Stimulated activated memory B cell treated with anti-CD40 and anti-IgM and Interleukin-4, amounts not matched to agents 10 μg/mL and 1 μg/mL and 100 μg/mL, for 72 hours (primary cell): ENCODE results near the gene CLEC11A.
A peak's percentile ranks its signal among the peaks of the same experiment; 100 is the strongest.

Source experiments
- ATAC-seq: fragments of 150-1000 bp; cut with Tn5 transposase; 2 replicates; pipeline ENCODE4 v1.10.0; 2021
- H3K27ac Mint-ChIP-seq: one replicate; pipeline ENCODE4 v1.8.0; 2022; ENCODE audit warnings: mild to moderate bottlenecking, mixed read lengths
- H3K27me3 Mint-ChIP-seq: one replicate; pipeline ENCODE4 v1.8.0; 2022; ENCODE audit warnings: mixed read lengths
- H3K36me3 Mint-ChIP-seq: one replicate; pipeline ENCODE4 v1.8.0; 2022; ENCODE audit warnings: mixed read lengths
- H3K4me1 Mint-ChIP-seq: one replicate; pipeline ENCODE4 v1.8.0; 2022; ENCODE audit warnings: mixed read lengths
- H3K4me3 Mint-ChIP-seq: one replicate; pipeline ENCODE4 v1.8.0; 2022; ENCODE audit warnings: mild to moderate bottlenecking, moderate library complexity, mixed read lengths
- H3K9me3 Mint-ChIP-seq: one replicate; pipeline ENCODE4 v1.8.0; 2022; ENCODE audit warnings: mixed read lengths

CLEC11A gene

GRCh38 chr19:50701367-50701985 is 21.7 kb upstream of the CLEC11A start:
- Mint-ChIP-seq H3K27ac (no peak overlapping the region), H3K36me3 (no peaks in the 10 kb centered on the region), H3K27me3 (peaks cover 58% of the 10 kb centered on the region), H3K4me1 (no peaks in the 10 kb centered on the region), H3K9me3 (peaks cover 6% of the 10 kb centered on the region), H3K4me3 (no peak overlapping the region)
- no peak for ATAC-seq

GRCh38 chr19:50702158-50702870 is 20.9 kb upstream of the CLEC11A start:
- Mint-ChIP-seq H3K36me3 (no peaks in the 10 kb centered on the region), H3K27ac (no peak overlapping the region), H3K4me3 (no peak overlapping the region), H3K9me3 (peaks cover 9% of the 10 kb centered on the region), H3K27me3 (peaks cover 60% of the 10 kb centered on the region), H3K4me1 (no peaks in the 10 kb centered on the region)
- ATAC-seq, result no peak

- Mint-ChIP-seq H3K9me3 (peaks cover 12% of the 10 kb centered on the region), H3K4me3 (no peak overlapping the region), H3K27ac (no peak overlapping the region), H3K27me3 (peaks cover 68% of the 10 kb centered on the region), H3K4me1 (no peaks in the 10 kb centered on the region), H3K36me3 (no peaks in the 10 kb centered on the region)
- no peak for ATAC-seq
Measured at GRCh38 chr19:50702871-50703829, 20.0 kb upstream of the CLEC11A start.

- H3K4me1 Mint-ChIP-seq, result no peaks in the 10 kb centered on the region
- H3K27me3 Mint-ChIP-seq, result peaks cover 62% of the 10 kb centered on the region
- H3K36me3 Mint-ChIP-seq, result no peaks in the 10 kb centered on the region
- no peak overlapping the region for H3K4me3 Mint-ChIP-seq
- H3K27ac Mint-ChIP-seq, result no peak overlapping the region
- ATAC-seq, result no peak
- H3K9me3 Mint-ChIP-seq, result peaks cover 12% of the 10 kb centered on the region
Measured at GRCh38 chr19:50703915-50704796, 19.0 kb upstream of the CLEC11A start.

GRCh38 chr19:50705422-50706019 is 17.6 kb upstream of the CLEC11A start:
- H3K36me3 Mint-ChIP-seq, result no peaks in the 10 kb centered on the region
- peak; percentile 78 for ATAC-seq
- H3K27ac Mint-ChIP-seq, result no peak overlapping the region
- H3K9me3 Mint-ChIP-seq, result peaks cover 9% of the 10 kb centered on the region
- no peaks in the 10 kb centered on the region for H3K4me1 Mint-ChIP-seq
- H3K27me3 Mint-ChIP-seq, result peaks cover 60% of the 10 kb centered on the region
- H3K4me3 Mint-ChIP-seq, result no peak overlapping the region

- Mint-ChIP-seq H3K36me3 (no peaks in the 10 kb centered on the region), H3K4me1 (no peaks in the 10 kb centered on the region), H3K27me3 (peaks cover 66% of the 10 kb centered on the region), H3K27ac (no peak overlapping the region), H3K4me3 (no peak overlapping the region), H3K9me3 (peaks cover 9% of the 10 kb centered on the region)
- ATAC-seq, result no peak
Measured at GRCh38 chr19:50706387-50706786, 16.8 kb upstream of the CLEC11A start.

GRCh38 chr19:50708179-50708879 is 14.8 kb upstream of the CLEC11A start:
- no peaks in the 10 kb centered on the region for H3K4me1 Mint-ChIP-seq
- no peak overlapping the region for H3K4me3 Mint-ChIP-seq
- H3K27me3 Mint-ChIP-seq, result peaks cover 77% of the 10 kb centered on the region

GRCh38 chr19:50710094-50710493 is 13.1 kb upstream of the CLEC11A start:
- Mint-ChIP-seq H3K27ac (no peak overlapping the region), H3K4me3 (no peak overlapping the region), H3K9me3 (peaks cover 9% of the 10 kb centered on the region), H3K27me3 (peaks cover 80% of the 10 kb centered on the region), H3K4me1 (no peaks in the 10 kb centered on the region), H3K36me3 (no peaks in the 10 kb centered on the region)
- ATAC-seq, result no peak

More at GRCh38 chr19:50708179-50708879, 14.8 kb upstream of the CLEC11A start:
- peaks cover 9% of the 10 kb centered on the region for H3K9me3 Mint-ChIP-seq
- H3K36me3 Mint-ChIP-seq, result no peaks in the 10 kb centered on the region
- ATAC-seq, result no peak
- H3K27ac Mint-ChIP-seq, result no peak overlapping the region

- H3K36me3 Mint-ChIP-seq, result no peaks in the 10 kb centered on the region
- no peak for ATAC-seq
- H3K4me1 Mint-ChIP-seq, result no peaks in the 10 kb centered on the region
- peaks cover 9% of the 10 kb centered on the region for H3K9me3 Mint-ChIP-seq
- peaks cover 85% of the 10 kb centered on the region for H3K27me3 Mint-ChIP-seq
- H3K4me3 Mint-ChIP-seq, result no peak overlapping the region
- H3K27ac Mint-ChIP-seq, result no peak overlapping the region
Measured at GRCh38 chr19:50710612-50711011, 12.6 kb upstream of the CLEC11A start.

GRCh38 chr19:50711196-50711595 is 12.0 kb upstream of the CLEC11A start:
- Mint-ChIP-seq H3K27me3 (peaks cover 89% of the 10 kb centered on the region), H3K9me3 (peaks cover 9% of the 10 kb centered on the region), H3K4me3 (no peak overlapping the region), H3K27ac (no peak overlapping the region), H3K4me1 (no peaks in the 10 kb centered on the region), H3K36me3 (no peaks in the 10 kb centered on the region)
- no peak for ATAC-seq

GRCh38 chr19:50711805-50712204 is 11.4 kb upstream of the CLEC11A start:
- Mint-ChIP-seq H3K4me3 (no peak overlapping the region), H3K36me3 (no peaks in the 10 kb centered on the region), H3K4me1 (no peaks in the 10 kb centered on the region), H3K9me3 (peaks cover 5% of the 10 kb centered on the region), H3K27ac (no peak overlapping the region), H3K27me3 (peaks cover 89% of the 10 kb centered on the region)
- no peak for ATAC-seq

- no peak for ATAC-seq
Measured at GRCh38 chr19:50712833-50713232, 10.3 kb upstream of the CLEC11A start.

GRCh38 chr19:50713556-50714236 is 9.5 kb upstream of the CLEC11A start:
- H3K27me3 Mint-ChIP-seq, result peaks cover 85% of the 10 kb centered on the region
- no peak overlapping the region for H3K27ac Mint-ChIP-seq
- H3K36me3 Mint-ChIP-seq, result no peaks in the 10 kb centered on the region
- no peak overlapping the region for H3K4me3 Mint-ChIP-seq
- H3K4me1 Mint-ChIP-seq, result peaks cover 9% of the 10 kb centered on the region
- no peak for ATAC-seq
- no peaks in the 10 kb centered on the region for H3K9me3 Mint-ChIP-seq

More at GRCh38 chr19:50712833-50713232, 10.3 kb upstream of the CLEC11A start:
- H3K4me1 Mint-ChIP-seq, result peaks cover 9% of the 10 kb centered on the region
- H3K27me3 Mint-ChIP-seq, result peaks cover 89% of the 10 kb centered on the region
- H3K36me3 Mint-ChIP-seq, result no peaks in the 10 kb centered on the region
- no peak overlapping the region for H3K4me3 Mint-ChIP-seq
- no peak overlapping the region for H3K27ac Mint-ChIP-seq
- no peaks in the 10 kb centered on the region for H3K9me3 Mint-ChIP-seq
